ENCODE data around the gene ITPR1. TPM values are rescaled to one million over a fixed set of nuclear protein-coding genes. Genes with fewer than 3 reads are reported as not detected.
"Not testable (repeated sequence)": the region's sequence is repeated elsewhere in the genome, so short reads cannot be mapped to it uniquely, and the experiment has no call there.

The ITPR1 gene
- polyA plus RNA-seq, 1 donor: 16.4 TPM

- no peak for DNase-seq (ENCODE audit: low read depth)
These were observed 263.9 kb downstream of the ITPR1 start for GRCh38 chr3:4756855-4757574.

GRCh38 chr3:4757575-4758248 is 264.6 kb downstream of the ITPR1 start:
- DNase-seq (ENCODE audit: low read depth): no peak

- no peak for DNase-seq (ENCODE audit: low read depth)
These were observed 265.2 kb downstream of the ITPR1 start for GRCh38 chr3:4758249-4758860.

- no peak for DNase-seq (ENCODE audit: low read depth)
These were observed 266.0 kb downstream of the ITPR1 start for GRCh38 chr3:4758957-4759656.

- DNase-seq (ENCODE audit: low read depth): no peak
These were observed 266.7 kb downstream of the ITPR1 start for GRCh38 chr3:4759689-4760312.

- DNase-seq (ENCODE audit: low read depth): no peak
These were observed 268.6 kb downstream of the ITPR1 start for GRCh38 chr3:4761759-4762158.

- DNase-seq (ENCODE audit: low read depth): not testable (repeated sequence)
These were observed 269.5 kb downstream of the ITPR1 start for GRCh38 chr3:4762481-4763230.

GRCh38 chr3:4763604-4764247 is 270.6 kb downstream of the ITPR1 start:
- no peak for DNase-seq (ENCODE audit: low read depth)

GRCh38 chr3:4765212-4765611 is 272.1 kb downstream of the ITPR1 start:
- no peak for DNase-seq (ENCODE audit: low read depth)

GRCh38 chr3:4766263-4766662 is 273.1 kb downstream of the ITPR1 start:
- no peak for DNase-seq (ENCODE audit: low read depth)

- no peak for DNase-seq (ENCODE audit: low read depth)
These were observed 273.8 kb downstream of the ITPR1 start for GRCh38 chr3:4766716-4767499.

GRCh38 chr3:4768021-4768420 is 274.9 kb downstream of the ITPR1 start:
- DNase-seq (ENCODE audit: low read depth): no peak

- DNase-seq (ENCODE audit: low read depth): no peak
These were observed 275.4 kb downstream of the ITPR1 start for GRCh38 chr3:4768521-4768920.

GRCh38 chr3:4770561-4770960 is 277.4 kb downstream of the ITPR1 start:
- DNase-seq (ENCODE audit: low read depth): no peak

- no peak for DNase-seq (ENCODE audit: low read depth)
These were observed 278.1 kb downstream of the ITPR1 start for GRCh38 chr3:4771243-4771642.

- no peak for DNase-seq (ENCODE audit: low read depth)
These were observed 279.1 kb downstream of the ITPR1 start for GRCh38 chr3:4772171-4772804.

GRCh38 chr3:4772858-4773257 is 279.7 kb downstream of the ITPR1 start:
- no peak for DNase-seq (ENCODE audit: low read depth)

GRCh38 chr3:4773583-4773982 is 280.4 kb downstream of the ITPR1 start:
- no peak for DNase-seq (ENCODE audit: low read depth)

GRCh38 chr3:4774531-4774930 is 281.4 kb downstream of the ITPR1 start:
- no peak for DNase-seq (ENCODE audit: low read depth)
